GM23248 (cell line): ENCODE data around the gene ZNF808. TPM values are rescaled to one million over a fixed set of nuclear protein-coding genes. Genes with fewer than 3 reads are reported as not detected.
"Not testable (repeated sequence)": the region's sequence is repeated elsewhere in the genome, so short reads cannot be mapped to it uniquely, and the experiment has no call there.

Source experiments
- DNase-seq: peaks from one replicate; pipeline ENCODE4 v3.0.0-alpha.2; 2015
- H2AFZ ChIP-seq: fragments of 200-600 bp; sonication (generic); 2 replicates; pipeline ENCODE4 v1.6.1; 2016; ENCODE audit warnings: antibody characterized with exemption
- H3F3A ChIP-seq: fragments of 200-600 bp; sonication (generic); 2 replicates; pipeline ENCODE4 v1.6.1; 2016; ENCODE audit warnings: mild to moderate bottlenecking, antibody characterized with exemption, mixed run types; ENCODE audit not compliant: insufficient read depth
- H3K27ac ChIP-seq: fragments of 200-600 bp; sonication (generic); 2 replicates; pipeline ENCODE4 v1.5.1; 2016; ENCODE audit warnings: mild to moderate bottlenecking
- H3K27me3 ChIP-seq: fragments of 200-600 bp; sonication (generic); replicated peaks from 2 replicates; pipeline ENCODE4 v1.6.1; 2016; ENCODE audit warnings: mild to moderate bottlenecking; ENCODE audit not compliant: insufficient read depth
- H3K36me3 ChIP-seq: fragments of 200-600 bp; sonication (generic); 2 replicates; pipeline ENCODE4 v1.6.1; 2016; ENCODE audit warnings: low read depth, mild to moderate bottlenecking
- H3K4me1 ChIP-seq: fragments of 200-600 bp; sonication (generic); 2 replicates; pipeline ENCODE4 v1.6.1; 2016; ENCODE audit warnings: mild to moderate bottlenecking; ENCODE audit not compliant: insufficient read depth
- H3K4me2 ChIP-seq: fragments of 200-600 bp; sonication (generic); one replicate; pipeline ENCODE4 v1.6.1; 2016; ENCODE audit warnings: mild to moderate bottlenecking; ENCODE audit not compliant: unreplicated experiment
- H3K4me3 ChIP-seq: fragments of 200-600 bp; sonication (generic); 2 replicates; pipeline ENCODE4 v1.5.1; 2016; ENCODE audit warnings: mild to moderate bottlenecking
- H3K79me2 ChIP-seq: fragments of 200-600 bp; sonication (generic); 2 replicates; pipeline ENCODE4 v1.6.1; 2016; ENCODE audit warnings: mild to moderate bottlenecking; ENCODE audit not compliant: insufficient read depth
- H3K9ac ChIP-seq: fragments of 200-600 bp; sonication (generic); 2 replicates; pipeline ENCODE4 v1.6.1; 2016; ENCODE audit warnings: mild to moderate bottlenecking
- H3K9me2 ChIP-seq: fragments of 200-600 bp; sonication (generic); 2 replicates; pipeline ENCODE4 v1.6.1; 2016; ENCODE audit warnings: mixed run types, mild to moderate bottlenecking, moderate library complexity; ENCODE audit not compliant: insufficient read depth
- H3K9me3 ChIP-seq: fragments of 200-600 bp; sonication (generic); one replicate; pipeline ENCODE4 v1.6.1; 2017; ENCODE audit warnings: low read depth
- H4K20me1 ChIP-seq: fragments of 200-600 bp; sonication (generic); 2 replicates; pipeline ENCODE4 v1.6.0; 2016; ENCODE audit not compliant: insufficient read depth
- EZH2 ChIP-seq: fragments of 200-600 bp; sonication (generic); IDR thresholded peaks from 2 replicates; pipeline ENCODE4 v1.6.1; 2018; ENCODE audit warnings: antibody characterized with exemption, mild to moderate bottlenecking; ENCODE audit not compliant: insufficient read depth, poor library complexity, severe bottlenecking
- EZH2phosphoT487 ChIP-seq: fragments of 200-600 bp; sonication (generic); IDR thresholded peaks from 2 replicates; pipeline ENCODE4 v1.6.1; 2018; ENCODE audit warnings: antibody characterized with exemption, moderate library complexity, mild to moderate bottlenecking, low read depth; ENCODE audit not compliant: insufficient read depth
- WGBS, 2 experiments: methylation state at CpG; one replicate each; pipeline ENCODE4 v1.1.6; 2015 to 2017; ENCODE audit warnings: low lambda C conversion rate in 2 of 2, low coverage in 1 of 2; ENCODE audit errors: missing lambda C conversion rate in 2 of 2; 5-methylcytosine and 5-hydroxymethylcytosine counted together
- in situ Hi-C: fragments of 300-500 bp; cut with MboI; formaldehyde crosslinking; loops from 2 replicates; pipeline ENCODE4 v1.15.0; 2020
- polyA plus RNA-seq: library from polyadenylated mRNA; unstranded; fragments of >200 nt; fragmentation: Nextera tagmentation; extraction: Ambion mirVana; gene quantifications from 2 replicates; pipeline ENCODE4 v1.2.1, GENCODE V29; 2016
- total RNA-seq: library from RNA; depleted of rRNA; stranded (reverse); fragments of >200 nt; shearing (Covaris generic); gene quantifications from 2 replicates; pipeline ENCODE4 v1.2.3, GENCODE V29; 2014; rRNA removed

The ZNF808 gene
- total RNA-seq (7.9 and 14.5 TPM in 2 replicates), polyA plus RNA-seq (2.2 and 2.9 TPM in 2 replicates)

GRCh38 chr19:52527134-52527955 is at the start of gene ZNF808:
TSS of gene ZNF808 (plus strand) at chr19:52527668. CDS start at chr19:52543285, 15,617 bp downstream.
- DNase-seq = peak; percentile 98
- H4K20me1 ChIP-seq = no peaks in the 10 kb centered on the region
- peak within 1 kb of the TSS; percentile 91 for H2AFZ ChIP-seq
- peak within 1 kb of the TSS; percentile 79 for H3K27ac ChIP-seq
- H3K36me3 ChIP-seq = no peaks in the 10 kb centered on the region
- H3K79me2 ChIP-seq = peaks cover 42% of the 10 kb centered on the region
- H3K9ac ChIP-seq = peak within 1 kb of the TSS; percentile 92
- no peaks in the 10 kb centered on the region; the same call in 1 of the 2 replicates for H3F3A ChIP-seq
- no peaks in the 10 kb centered on the region for H3K9me3 ChIP-seq
- no peaks in the 10 kb centered on the region for H3K27me3 ChIP-seq
- in situ Hi-C loops = no loop called here
- H3K4me2 ChIP-seq = peak within 1 kb of the TSS; percentile 93
- WGBS, 2 experiments = 1 to 2% methylated on average over 44 to 50 of the region's 54 CpGs
- H3K4me1 ChIP-seq = no peaks in the 10 kb centered on the region
- H3K4me3 ChIP-seq = peak within 1 kb of the TSS; percentile 82
- TF ChIP-seq EZH2phosphoT487 = no peak
- no peak for TF ChIP-seq EZH2
- H3K9me2 ChIP-seq = no peaks in the 10 kb centered on the region

- H3K36me3 ChIP-seq, H3K4me2 ChIP-seq, H3K27me3 ChIP-seq, DNase-seq, H4K20me1 ChIP-seq, H3K9me3 ChIP-seq, in situ Hi-C loops, H3F3A ChIP-seq, H3K9ac ChIP-seq, H3K27ac ChIP-seq, H2AFZ ChIP-seq, H3K9me2 ChIP-seq, H3K79me2 ChIP-seq, H3K4me1 ChIP-seq, H3K4me3 ChIP-seq: not testable (repeated sequence)
- WGBS, 2 experiments = 46% methylated on average over 7 of the region's 7 CpGs
These were observed 43.2 kb upstream of the ZNF808 start for GRCh38 chr19:52484111-52484743.

- H3F3A ChIP-seq, H2AFZ ChIP-seq, H3K4me1 ChIP-seq, H3K4me2 ChIP-seq, H4K20me1 ChIP-seq, H3K4me3 ChIP-seq, H3K9me2 ChIP-seq, DNase-seq, H3K36me3 ChIP-seq, H3K9ac ChIP-seq, H3K9me3 ChIP-seq, H3K79me2 ChIP-seq, H3K27me3 ChIP-seq, H3K27ac ChIP-seq, in situ Hi-C loops: not testable (repeated sequence)
- WGBS, 2 experiments = 24 to 27% methylated on average over 7 of the region's 7 CpGs
These were observed 42.4 kb upstream of the ZNF808 start for GRCh38 chr19:52485064-52485463.

GRCh38 chr19:52485561-52486240 is 41.8 kb upstream of the ZNF808 start:
- 4 to 5% methylated on average over 8 of the region's 8 CpGs for WGBS, 2 experiments
- DNase-seq, H3F3A ChIP-seq, in situ Hi-C loops, H3K27me3 ChIP-seq, H2AFZ ChIP-seq, H3K9me2 ChIP-seq, H3K4me1 ChIP-seq, H3K36me3 ChIP-seq, H3K9ac ChIP-seq, H3K9me3 ChIP-seq, H3K27ac ChIP-seq, H3K79me2 ChIP-seq, H4K20me1 ChIP-seq, H3K4me3 ChIP-seq, H3K4me2 ChIP-seq: not testable (repeated sequence)
